Measurements from ENCODE around the gene HDGF.

HDGF gene

GRCh38 chr1:156712626-156713025 lies 38.8 kb downstream of the HDGF start:
- H3K79me2 ChIP-seq (ENCODE audit: insufficient read depth, low read length), result no peaks in the 10 kb centered on the region

GRCh38 chr1:156711011-156711817 lies 40.3 kb downstream of the HDGF start:
- no peak overlapping the region for H3K27ac ChIP-seq (ENCODE audit: low read depth, low read length, poor library complexity, severe bottlenecking)
- H3K4me2 ChIP-seq (ENCODE audit: low read length), result no peak overlapping the region
- no peaks in the 10 kb centered on the region for H3K9me2 ChIP-seq (ENCODE audit: low read depth, low read length)
- no peak overlapping the region for H3K4me3 ChIP-seq (ENCODE audit: low read depth, low read length, poor library complexity, severe bottlenecking)
- H3K9ac ChIP-seq (ENCODE audit: low read length), result no peak overlapping the region
- H3K27me3 ChIP-seq (ENCODE audit: insufficient read depth, low read length), result no peaks in the 10 kb centered on the region
- TF ChIP-seq CTCF (IDR thresholded peaks at IDR 0.05; ENCODE audit: low read length) (no peak), EZH2 (IDR thresholded peaks at IDR 0.05; ENCODE audit: borderline replicate concordance, low read length) (no peak)
- H2AFZ ChIP-seq (ENCODE audit: low read length), result no peak overlapping the region
- no peaks in the 10 kb centered on the region for H3F3A ChIP-seq (ENCODE audit: insufficient read depth, low read length)
- peaks cover 5% of the 10 kb centered on the region for H3K4me1 ChIP-seq (ENCODE audit: insufficient read depth, low read length, severe bottlenecking)
- no peaks in the 10 kb centered on the region for H3K9me3 ChIP-seq (ENCODE audit: low read length)
- no peaks in the 10 kb centered on the region; the same call in 1 of the 2 replicates for H3K36me3 ChIP-seq (ENCODE audit: insufficient read depth, low read length)
- H4K20me1 ChIP-seq (ENCODE audit: insufficient read depth, low read length), result no peaks in the 10 kb centered on the region
- H3K79me2 ChIP-seq (ENCODE audit: insufficient read depth, low read length), result no peaks in the 10 kb centered on the region

More at GRCh38 chr1:156712626-156713025, 38.8 kb downstream of the HDGF start:
- Histone ChIP-seq H3K27me3 (ENCODE audit: insufficient read depth, low read length) (no peaks in the 10 kb centered on the region), H3K9me2 (ENCODE audit: low read depth, low read length) (no peaks in the 10 kb centered on the region), H3K4me1 (ENCODE audit: insufficient read depth, low read length, severe bottlenecking) (no peaks in the 10 kb centered on the region), H3K36me3 (ENCODE audit: insufficient read depth, low read length) (no peaks in the 10 kb centered on the region; the same call in 1 of the 2 replicates), H3F3A (ENCODE audit: insufficient read depth, low read length) (no peaks in the 10 kb centered on the region), H3K27ac (ENCODE audit: low read depth, low read length, poor library complexity, severe bottlenecking) (no peak overlapping the region), H3K4me3 (ENCODE audit: low read depth, low read length, poor library complexity, severe bottlenecking) (no peak overlapping the region), H3K9ac (ENCODE audit: low read length) (no peak overlapping the region), H3K9me3 (ENCODE audit: low read length) (no peaks in the 10 kb centered on the region), H2AFZ (ENCODE audit: low read length) (no peak overlapping the region), H4K20me1 (ENCODE audit: insufficient read depth, low read length) (no peaks in the 10 kb centered on the region), H3K4me2 (ENCODE audit: low read length) (no peak overlapping the region)
- TF ChIP-seq EZH2 (IDR thresholded peaks at IDR 0.05; ENCODE audit: borderline replicate concordance, low read length) (no peak), CTCF (IDR thresholded peaks at IDR 0.05; ENCODE audit: low read length) (no peak)

- no peaks in the 10 kb centered on the region for H3K36me3 ChIP-seq (ENCODE audit: insufficient read depth, low read length)
- H3K9me3 ChIP-seq (ENCODE audit: low read length), result no peaks in the 10 kb centered on the region
- TF ChIP-seq EZH2 (IDR thresholded peaks at IDR 0.05; ENCODE audit: borderline replicate concordance, low read length), result no peak
- no peak for TF ChIP-seq CTCF (IDR thresholded peaks at IDR 0.05; ENCODE audit: low read length)
- H3F3A ChIP-seq (ENCODE audit: insufficient read depth, low read length), result no peaks in the 10 kb centered on the region
- no peak overlapping the region for H3K4me3 ChIP-seq (ENCODE audit: low read depth, low read length, poor library complexity, severe bottlenecking)
- no peaks in the 10 kb centered on the region for H4K20me1 ChIP-seq (ENCODE audit: insufficient read depth, low read length)
- H3K9me2 ChIP-seq (ENCODE audit: low read depth, low read length), result no peaks in the 10 kb centered on the region
- H3K4me1 ChIP-seq (ENCODE audit: insufficient read depth, low read length, severe bottlenecking), result peaks cover 15% of the 10 kb centered on the region
- H3K9ac ChIP-seq (ENCODE audit: low read length), result no peak overlapping the region
- no peak overlapping the region for H2AFZ ChIP-seq (ENCODE audit: low read length)
- H3K27ac ChIP-seq (ENCODE audit: low read depth, low read length, poor library complexity, severe bottlenecking), result no peak overlapping the region
- no peaks in the 10 kb centered on the region for H3K79me2 ChIP-seq (ENCODE audit: insufficient read depth, low read length)
- H3K27me3 ChIP-seq (ENCODE audit: insufficient read depth, low read length), result no peaks in the 10 kb centered on the region
- no peak overlapping the region for H3K4me2 ChIP-seq (ENCODE audit: low read length)
These were observed 41.6 kb downstream of the HDGF start for GRCh38 chr1:156709757-156710489.
